ENCODE measurements around the gene SP3.

GRCh38 chr2:173999724-174000123 lies 34.6 kb upstream of the SP3 start:
- TF ChIP-seq YY1 (IDR thresholded peaks at IDR 0.05; ENCODE audit: insufficient read depth, insufficient read length), result no peak
- TF ChIP-seq ZNF274 (IDR thresholded peaks at IDR 0.05; ENCODE audit: low read depth, low read length), result no peak
- TF ChIP-seq SUZ12 (IDR thresholded peaks at IDR 0.05; ENCODE audit: extremely low read depth, insufficient read depth, insufficient read length), result no peak
